Mesenchymal stem cell (in vitro differentiated cells and primary cell): ENCODE results near the gene ASIC2.

Experiments used
- DNase-seq: peaks from one replicate; pipeline ENCODE4 v3.0.0-alpha.2; 2013
- H2AFZ ChIP-seq: one replicate; pipeline ENCODE4 v1.6.1; 2013; ENCODE audit warnings: low read depth, mild to moderate bottlenecking, control low read depth, inconsistent platforms, low read length, moderate library complexity
- H2AK5ac ChIP-seq: 2 replicates; pipeline ENCODE4 v1.6.1; 2013; ENCODE audit warnings: low read length, moderate library complexity, mild to moderate bottlenecking, inconsistent platforms; ENCODE audit not compliant: severe bottlenecking
- H2BK120ac ChIP-seq: one replicate; pipeline ENCODE4 v1.6.1; 2013; ENCODE audit warnings: low read depth, mild to moderate bottlenecking, inconsistent platforms, low read length, moderate library complexity
- H2BK12ac ChIP-seq, 2 experiments: one replicate each; pipeline ENCODE4 v1.6.1; 2013; ENCODE audit warnings: inconsistent platforms in 2 of 2, low read length in 2 of 2, mild to moderate bottlenecking in 2 of 2, moderate library complexity in 2 of 2, control low read depth in 1 of 2
- H2BK15ac ChIP-seq: one replicate; pipeline ENCODE4 v1.6.1; 2013; ENCODE audit warnings: mild to moderate bottlenecking, low read depth, inconsistent platforms; ENCODE audit not compliant: poor library complexity, severe bottlenecking
- H2BK5ac ChIP-seq: 2 replicates; pipeline ENCODE4 v1.6.1; 2013; ENCODE audit warnings: low read depth, mild to moderate bottlenecking, low read length, control low read depth, inconsistent platforms; ENCODE audit not compliant: poor library complexity, severe bottlenecking
- H3K14ac ChIP-seq, 2 experiments: one replicate each; pipeline ENCODE4 v1.6.1; 2013; ENCODE audit warnings: inconsistent platforms in 2 of 2, low read length in 2 of 2, control low read depth in 1 of 2, mild to moderate bottlenecking in 1 of 2, moderate library complexity in 1 of 2
- H3K18ac ChIP-seq, 2 experiments: one replicate each; pipeline ENCODE4 v1.6.1; 2013; ENCODE audit warnings: inconsistent platforms in 2 of 2, low read length in 2 of 2, control low read depth in 1 of 2, low read depth in 1 of 2, mild to moderate bottlenecking in 1 of 2
- H3K23ac ChIP-seq, 2 experiments: one replicate each; pipeline ENCODE4 v1.6.1; 2013; ENCODE audit warnings: inconsistent platforms in 2 of 2, low read length in 2 of 2, mild to moderate bottlenecking in 2 of 2, moderate library complexity in 2 of 2, control low read depth in 1 of 2
- H3K27ac ChIP-seq: 2 replicates; pipeline ENCODE4 v1.5.1; 2013; ENCODE audit warnings: mild to moderate bottlenecking, moderate library complexity, low read length, control low read depth, inconsistent platforms; ENCODE audit not compliant: poor library complexity, severe bottlenecking
- H3K27me3 ChIP-seq, 2 experiments: 2 replicates each; pipeline versions ENCODE4 v1.6.1 to v1.7.0; 2013; ENCODE audit warnings: low read length in 2 of 2, mild to moderate bottlenecking in 2 of 2, moderate library complexity in 2 of 2, control low read depth in 1 of 2, inconsistent platforms in 1 of 2; ENCODE audit not compliant: control insufficient read depth in 1 of 2, insufficient read depth in 1 of 2
- H3K36me3 ChIP-seq, 2 experiments: 2 replicates each; pipeline versions ENCODE4 v1.6.1 to v1.7.0; 2013; ENCODE audit warnings: low read length in 2 of 2, control low read depth in 1 of 2, inconsistent platforms in 1 of 2, low read depth in 1 of 2, mild to moderate bottlenecking in 1 of 2; ENCODE audit not compliant: insufficient read depth in 2 of 2, control insufficient read depth in 1 of 2
- H3K4ac ChIP-seq, 2 experiments: one replicate each; pipeline ENCODE4 v1.6.1; 2013; ENCODE audit warnings: inconsistent platforms in 2 of 2, low read length in 2 of 2, mild to moderate bottlenecking in 2 of 2, moderate library complexity in 2 of 2, control low read depth in 1 of 2, low read depth in 1 of 2
- H3K4me1 ChIP-seq: 2 replicates; pipeline ENCODE4 v1.6.1; 2013; ENCODE audit warnings: low read depth, low read length, control low read depth; ENCODE audit not compliant: control insufficient read depth, insufficient read depth
- H3K4me2 ChIP-seq: 2 replicates; pipeline ENCODE4 v1.6.1; 2013; ENCODE audit warnings: low read length, mild to moderate bottlenecking, inconsistent platforms; ENCODE audit not compliant: poor library complexity, severe bottlenecking
- H3K4me3 ChIP-seq, 2 experiments: 2 replicates each; pipeline versions ENCODE4 v1.5.1 to v1.7.0; 2013; ENCODE audit warnings: low read length in 2 of 2, mild to moderate bottlenecking in 2 of 2, control low read depth in 1 of 2, low read depth in 1 of 2; ENCODE audit not compliant: insufficient read depth in 1 of 2
- H3K79me1 ChIP-seq: replicated peaks from 2 replicates; pipeline ENCODE4 v1.6.1; 2013; ENCODE audit warnings: mild to moderate bottlenecking, control low read depth, low read length, inconsistent platforms; ENCODE audit not compliant: poor library complexity, severe bottlenecking
- H3K9ac ChIP-seq: 2 replicates; pipeline ENCODE4 v1.7.0; 2013; ENCODE audit warnings: mild to moderate bottlenecking, low read length, moderate library complexity
- H3K9me3 ChIP-seq: 2 replicates; pipeline ENCODE4 v1.7.0; 2013; ENCODE audit warnings: mild to moderate bottlenecking, low read length; ENCODE audit not compliant: control insufficient read depth
- H4K8ac ChIP-seq: one replicate; pipeline ENCODE4 v1.6.1; 2013; ENCODE audit warnings: inconsistent platforms, mild to moderate bottlenecking, low read length, moderate library complexity
- H4K91ac ChIP-seq: one replicate; pipeline ENCODE4 v1.6.1; 2013; ENCODE audit warnings: mild to moderate bottlenecking, low read length, inconsistent platforms
- WGBS: methylation state at CpG from one replicate; pipeline ENCODE4 v1.1.7; 2013; ENCODE audit warnings: mixed read lengths; 5-methylcytosine and 5-hydroxymethylcytosine counted together

The ASIC2 gene

GRCh38 chr17:33127706-33128105, 165.4 kb downstream of the ASIC2 start:
- H2BK5ac ChIP-seq, result no peak overlapping the region
- DNase-seq, result no peak
- peaks cover 7 to 39% of the 10 kb centered on the region in 2 experiments for H3K27me3 ChIP-seq
- H3K4me3 ChIP-seq, result no peak overlapping the region
- no peaks in the 10 kb centered on the region for H3K9me3 ChIP-seq
- H3K27ac ChIP-seq, result no peak overlapping the region
- H2BK120ac ChIP-seq, result no peak overlapping the region
- H3K4me2 ChIP-seq, result no peak overlapping the region
- no peak overlapping the region for H2AFZ ChIP-seq
- no peak overlapping the region for H3K9ac ChIP-seq
- no peak overlapping the region for H2BK12ac ChIP-seq
- H3K79me1 ChIP-seq, result no peaks in the 10 kb centered on the region
- H3K4me1 ChIP-seq, result no peaks in the 10 kb centered on the region
- no peak overlapping the region for H3K14ac ChIP-seq
- no peak overlapping the region for H2AK5ac ChIP-seq
- H4K91ac ChIP-seq, result no peak overlapping the region
- H4K8ac ChIP-seq, result no peak overlapping the region
- no peak overlapping the region for H3K18ac ChIP-seq
- 70% methylated on average over 2 of the region's 2 CpGs for WGBS
- no peaks in the 10 kb centered on the region for H3K36me3 ChIP-seq
- H3K23ac ChIP-seq, result no peak overlapping the region
- H3K4ac ChIP-seq, result no peak overlapping the region
- no peak overlapping the region for H2BK15ac ChIP-seq

DNA sequence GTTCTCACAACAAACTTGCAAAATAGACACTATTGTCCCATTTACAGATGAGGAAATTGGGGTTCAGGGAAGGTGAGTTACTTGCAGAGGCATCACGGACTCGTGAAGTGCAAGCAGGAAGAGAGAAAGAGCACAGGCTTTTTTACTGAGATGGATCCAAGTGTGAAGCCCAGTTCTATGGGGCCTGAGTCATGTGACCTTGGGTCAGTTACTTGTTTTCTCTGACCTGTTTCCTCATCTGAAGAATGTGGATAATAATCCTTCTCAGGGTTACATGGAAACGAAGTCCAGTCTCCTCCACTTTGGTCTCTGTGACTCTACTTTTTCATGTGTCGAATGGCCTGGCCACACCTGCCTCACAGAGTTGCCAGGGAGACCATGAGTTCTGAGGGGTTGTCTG, 167.0 kb downstream of the ASIC2 start:
- H2BK120ac ChIP-seq, result no peak overlapping the region
- H3K9ac ChIP-seq, result no peak overlapping the region
- no peak for DNase-seq
- H2AFZ ChIP-seq, result no peak overlapping the region
- no peaks in the 10 kb centered on the region for H3K79me1 ChIP-seq
- H3K14ac ChIP-seq, result no peak overlapping the region
- no peaks in the 10 kb centered on the region for H3K36me3 ChIP-seq
- no peak overlapping the region for H3K27ac ChIP-seq
- H4K8ac ChIP-seq, result no peak overlapping the region
- no peak overlapping the region for H3K23ac ChIP-seq
- no peak overlapping the region for H3K4ac ChIP-seq
- no peak overlapping the region for H4K91ac ChIP-seq
- no peak overlapping the region for H3K18ac ChIP-seq
- no peak overlapping the region for H3K4me2 ChIP-seq
- no peak overlapping the region for H2AK5ac ChIP-seq
- WGBS, result 80% methylated on average over 4 of the region's 4 CpGs
- no peak overlapping the region for H2BK15ac ChIP-seq
- H3K27me3 ChIP-seq, result peaks cover 14 to 36% of the 10 kb centered on the region in 2 experiments
- no peak overlapping the region for H3K4me3 ChIP-seq
- no peak overlapping the region for H2BK5ac ChIP-seq
- H2BK12ac ChIP-seq, result no peak overlapping the region
- no peaks in the 10 kb centered on the region for H3K9me3 ChIP-seq
- H3K4me1 ChIP-seq, result no peaks in the 10 kb centered on the region

GRCh38 chr17:33125552-33125950, 167.5 kb downstream of the ASIC2 start:
- no peak overlapping the region for H2AFZ ChIP-seq
- no peak for DNase-seq
- H3K4ac ChIP-seq, result no peak overlapping the region
- no peak overlapping the region for H2AK5ac ChIP-seq
- no peak overlapping the region for H3K14ac ChIP-seq
- no peak overlapping the region for H2BK5ac ChIP-seq
- H2BK15ac ChIP-seq, result no peak overlapping the region
- H3K79me1 ChIP-seq, result no peaks in the 10 kb centered on the region
- H4K8ac ChIP-seq, result no peak overlapping the region
- H2BK120ac ChIP-seq, result no peak overlapping the region
- no peak overlapping the region for H3K4me2 ChIP-seq
- no peak overlapping the region for H3K4me3 ChIP-seq
- no peak overlapping the region for H4K91ac ChIP-seq
- no peaks in the 10 kb centered on the region for H3K36me3 ChIP-seq
- H3K9me3 ChIP-seq, result no peaks in the 10 kb centered on the region
- H3K23ac ChIP-seq, result no peak overlapping the region
- H3K27me3 ChIP-seq, result peaks cover 15 to 37% of the 10 kb centered on the region in 2 experiments
- H3K27ac ChIP-seq, result no peak overlapping the region
- no peaks in the 10 kb centered on the region for H3K4me1 ChIP-seq
- no peak overlapping the region for H3K18ac ChIP-seq
- no peak overlapping the region for H3K9ac ChIP-seq
- H2BK12ac ChIP-seq, result no peak overlapping the region
- 70% methylated on average over 3 of the region's 3 CpGs for WGBS

DNA sequence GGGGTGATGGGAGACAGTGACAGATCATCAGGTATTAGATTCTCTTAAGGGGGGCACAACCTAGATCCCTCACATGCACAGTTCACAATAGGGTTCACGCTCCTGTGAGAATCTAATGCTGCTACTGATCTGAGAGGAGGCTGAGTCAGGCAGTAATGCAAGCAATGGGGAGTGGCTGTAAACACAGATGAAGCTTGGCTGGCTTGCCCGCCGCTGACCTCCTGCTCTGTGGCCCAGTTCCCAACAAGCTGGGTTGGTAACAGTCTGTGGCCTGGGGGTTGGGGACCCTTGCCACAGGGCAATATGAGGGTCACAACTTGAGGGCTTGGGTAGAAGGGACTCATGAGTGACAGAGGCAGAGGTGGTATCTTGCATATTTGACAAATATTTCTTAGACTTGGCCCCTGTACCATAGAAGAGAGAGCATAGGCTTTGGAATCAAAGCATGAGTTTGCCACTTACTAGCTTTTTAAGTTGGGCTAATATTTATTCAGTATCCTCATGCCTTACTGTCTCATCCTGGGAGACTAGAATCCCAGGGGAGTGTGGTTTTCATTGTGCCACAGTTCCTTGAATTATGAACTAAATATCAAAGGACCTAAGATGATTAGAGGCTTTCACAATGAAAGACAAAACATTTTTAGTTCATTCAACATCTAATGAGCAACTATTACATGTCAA, 168.1 kb downstream of the ASIC2 start:
- Histone ChIP-seq H4K8ac (peak overlapping the region; percentile 4), H3K27me3 (peaks cover 15 to 38% of the 10 kb centered on the region in 2 experiments), H3K14ac (no peak overlapping the region), H3K36me3 (no peaks in the 10 kb centered on the region), H3K18ac (no peak overlapping the region), H3K9me3 (no peaks in the 10 kb centered on the region), H3K4me2 (no peak overlapping the region), H3K4me3 (no peak overlapping the region), H2BK12ac (no peak overlapping the region), H2BK15ac (no peak overlapping the region), H3K4me1 (no peaks in the 10 kb centered on the region), H3K27ac (no peak overlapping the region), H3K4ac (no peak overlapping the region), H3K79me1 (no peaks in the 10 kb centered on the region), H2BK120ac (no peak overlapping the region), H2AK5ac (no peak overlapping the region), H4K91ac (no peak overlapping the region), H3K9ac (no peak overlapping the region), H2BK5ac (no peak overlapping the region), H3K23ac (no peak overlapping the region), H2AFZ (no peak overlapping the region)
- 89% methylated on average over 3 of the region's 3 CpGs for WGBS
- DNase-seq, result no peak
